GM12892 (cell line): ENCODE measurements around the gene TTC17.

Experiments
- POLR2A ChIP-seq: IDR thresholded peaks from 2 replicates; pipeline ENCODE4 v1.6.1; 2011; ENCODE audit warnings: low read depth, low read length, control low read depth
- POLR2AphosphoS5 ChIP-seq: IDR thresholded peaks from 2 replicates; pipeline ENCODE4 v1.6.1; 2011; ENCODE audit warnings: low read depth, low read length, control low read depth
- TAF1 ChIP-seq: IDR thresholded peaks from 2 replicates; pipeline ENCODE4 v1.6.1; 2011; ENCODE audit warnings: low read depth, mild to moderate bottlenecking, control low read depth, low read length, borderline replicate concordance

DNA sequence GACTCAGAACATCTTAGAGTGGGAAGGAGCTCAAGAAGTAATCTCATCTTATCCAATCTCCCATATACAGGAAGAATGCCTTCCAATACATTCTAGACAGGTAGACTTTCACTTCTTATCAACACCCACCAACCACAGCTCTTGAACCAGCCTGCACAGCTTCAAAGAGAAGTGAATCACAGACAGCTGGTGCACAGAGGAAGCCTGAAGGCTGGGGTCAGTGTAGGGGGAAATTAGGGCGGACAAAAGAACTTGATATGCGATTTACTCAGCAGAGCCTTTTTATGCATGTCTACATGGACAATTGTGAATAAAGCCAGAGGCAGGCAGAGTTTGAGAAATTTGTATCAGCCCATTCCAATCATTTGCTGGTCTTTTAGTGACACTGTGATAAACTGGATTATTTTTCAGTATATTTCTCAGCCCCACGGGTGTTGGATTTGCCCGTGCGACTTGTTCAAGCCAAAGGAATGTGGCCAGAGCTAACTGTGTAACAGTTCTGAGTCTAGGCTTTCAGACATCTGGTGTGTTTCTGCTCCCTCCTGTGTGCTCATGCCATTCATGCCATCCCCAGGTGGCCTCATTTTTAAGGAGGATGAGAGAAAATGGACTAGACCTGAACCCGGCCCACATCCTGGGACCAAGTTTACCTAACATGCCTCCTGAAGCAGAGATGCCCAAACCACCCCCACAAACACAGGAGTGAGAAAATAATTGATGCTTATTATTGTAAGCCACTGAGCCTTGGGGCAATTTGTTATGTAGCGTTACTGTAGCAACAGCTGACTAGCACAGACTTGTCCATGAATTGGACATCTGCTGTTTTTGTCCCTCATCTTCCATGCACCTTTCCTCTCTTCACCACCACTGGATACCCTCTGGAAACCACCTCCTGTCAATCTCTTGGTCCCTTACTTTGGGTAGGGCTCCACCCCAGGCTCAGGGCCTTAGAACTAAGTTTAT, 184.3 kb downstream of the TTC17 start:
- TF ChIP-seq POLR2AphosphoS5 (no peak), POLR2A (no peak), TAF1 (no peak)
